Osteocyte (in vitro differentiated cells): ENCODE measurements around the gene IL17RE. TPM values are rescaled to one million over a fixed set of nuclear protein-coding genes. Genes with fewer than 3 reads are reported as not detected.

Experiments
- DNase-seq: peaks from one replicate; pipeline ENCODE4 v3.0.0; 2021; ENCODE audit warnings: mixed read lengths; ENCODE audit not compliant: unreplicated experiment; ENCODE audit errors: extremely low spot score
- H3K27ac Mint-ChIP-seq: one replicate; pipeline ENCODE4 v1.8.0; 2021; ENCODE audit warnings: mild to moderate bottlenecking, mixed read lengths; ENCODE audit not compliant: unreplicated experiment
- H3K27me3 Mint-ChIP-seq: one replicate; pipeline ENCODE4 v1.8.0; 2021; ENCODE audit warnings: mixed read lengths; ENCODE audit not compliant: unreplicated experiment
- H3K36me3 Mint-ChIP-seq: one replicate; pipeline ENCODE4 v1.8.0; 2021; ENCODE audit warnings: mixed read lengths; ENCODE audit not compliant: unreplicated experiment
- H3K4me1 Mint-ChIP-seq: one replicate; pipeline ENCODE4 v1.8.0; 2021; ENCODE audit warnings: mixed read lengths; ENCODE audit not compliant: unreplicated experiment
- H3K4me3 Mint-ChIP-seq: one replicate; pipeline ENCODE4 v1.8.0; 2021; ENCODE audit warnings: mild to moderate bottlenecking, moderate library complexity, mixed read lengths; ENCODE audit not compliant: unreplicated experiment
- H3K9me3 Mint-ChIP-seq: one replicate; pipeline ENCODE4 v1.8.0; 2021; ENCODE audit warnings: mixed read lengths; ENCODE audit not compliant: unreplicated experiment
- CTCF ChIP-seq: fragments of 200-600 bp; sonication (generic); IDR thresholded peaks from 2 replicates; pipeline ENCODE4 v1.5.0; 2021; ENCODE audit warnings: antibody characterized with exemption, mild to moderate bottlenecking, moderate library complexity
- total RNA-seq: library from RNA; stranded (reverse); gene quantifications from 2 replicates; pipeline ENCODE4 v1.2.1, GENCODE V29; 2021

IL17RE gene
- total RNA-seq, 1 donor from 2014 or later: 1.4 TPM

- no peak for TF ChIP-seq CTCF
- no peak for DNase-seq
- H3K27me3 Mint-ChIP-seq: no peaks in the 10 kb centered on the region
- no peak overlapping the region for H3K27ac Mint-ChIP-seq
- no peak overlapping the region for H3K4me3 Mint-ChIP-seq
- H3K9me3 Mint-ChIP-seq: no peaks in the 10 kb centered on the region
- peaks cover 41% of the 10 kb centered on the region for H3K4me1 Mint-ChIP-seq
- no peaks in the 10 kb centered on the region for H3K36me3 Mint-ChIP-seq
Observed at GRCh38 chr3:9911863-9912262, 9.2 kb downstream of the IL17RE start.

- Mint-ChIP-seq H3K36me3 (no peaks in the 10 kb centered on the region), H3K9me3 (no peaks in the 10 kb centered on the region), H3K4me1 (peaks cover 47% of the 10 kb centered on the region), H3K27ac (no peak overlapping the region), H3K4me3 (no peak overlapping the region), H3K27me3 (no peaks in the 10 kb centered on the region)
- DNase-seq: no peak
- TF ChIP-seq CTCF: no peak
Observed at GRCh38 chr3:9912294-9912935, 9.8 kb downstream of the IL17RE start.

- no peak for DNase-seq
- H3K4me3 Mint-ChIP-seq: no peak overlapping the region
- TF ChIP-seq CTCF: no peak
- H3K27me3 Mint-ChIP-seq: no peaks in the 10 kb centered on the region
- H3K27ac Mint-ChIP-seq: peak overlapping the region; percentile 76
- H3K36me3 Mint-ChIP-seq: no peaks in the 10 kb centered on the region
- H3K9me3 Mint-ChIP-seq: no peaks in the 10 kb centered on the region
- H3K4me1 Mint-ChIP-seq: peaks cover 54% of the 10 kb centered on the region
Observed at GRCh38 chr3:9913601-9914000, 11.0 kb downstream of the IL17RE start.

- no peak overlapping the region for H3K4me3 Mint-ChIP-seq
- H3K27ac Mint-ChIP-seq: peak overlapping the region; percentile 76
- no peak for TF ChIP-seq CTCF
Observed at GRCh38 chr3:9914011-9914410, 11.4 kb downstream of the IL17RE start.

GRCh38 chr3:9914559-9915253 lies 12.1 kb downstream of the IL17RE start:
- Mint-ChIP-seq H3K4me3 (peak overlapping the region; percentile 22), H3K9me3 (no peaks in the 10 kb centered on the region), H3K4me1 (peaks cover 56% of the 10 kb centered on the region)

More at GRCh38 chr3:9914011-9914410, 11.4 kb downstream of the IL17RE start:
- DNase-seq: no peak
- no peaks in the 10 kb centered on the region for H3K27me3 Mint-ChIP-seq
- H3K4me1 Mint-ChIP-seq: peaks cover 55% of the 10 kb centered on the region
- no peaks in the 10 kb centered on the region for H3K9me3 Mint-ChIP-seq
- no peaks in the 10 kb centered on the region for H3K36me3 Mint-ChIP-seq

More at GRCh38 chr3:9914559-9915253, 12.1 kb downstream of the IL17RE start:
- TF ChIP-seq CTCF: no peak
- Mint-ChIP-seq H3K36me3 (no peaks in the 10 kb centered on the region), H3K27me3 (no peaks in the 10 kb centered on the region), H3K27ac (peak overlapping the region; percentile 76)
- DNase-seq: no peak
